GM19351 (cell line): ENCODE measurements around the gene RAB3A.
"Not testable (repeated sequence)": the region's sequence is repeated elsewhere in the genome, so short reads cannot be mapped to it uniquely, and the experiment has no call there.

Source experiments
- ATAC-seq: cut with Tn5 transposase; IDR thresholded peaks from one replicate; pipeline ENCODE4 v1.9.1; 2021; ENCODE audit warnings: mild to moderate bottlenecking, moderate library complexity; ENCODE audit not compliant: unreplicated experiment

RAB3A gene

DNA sequence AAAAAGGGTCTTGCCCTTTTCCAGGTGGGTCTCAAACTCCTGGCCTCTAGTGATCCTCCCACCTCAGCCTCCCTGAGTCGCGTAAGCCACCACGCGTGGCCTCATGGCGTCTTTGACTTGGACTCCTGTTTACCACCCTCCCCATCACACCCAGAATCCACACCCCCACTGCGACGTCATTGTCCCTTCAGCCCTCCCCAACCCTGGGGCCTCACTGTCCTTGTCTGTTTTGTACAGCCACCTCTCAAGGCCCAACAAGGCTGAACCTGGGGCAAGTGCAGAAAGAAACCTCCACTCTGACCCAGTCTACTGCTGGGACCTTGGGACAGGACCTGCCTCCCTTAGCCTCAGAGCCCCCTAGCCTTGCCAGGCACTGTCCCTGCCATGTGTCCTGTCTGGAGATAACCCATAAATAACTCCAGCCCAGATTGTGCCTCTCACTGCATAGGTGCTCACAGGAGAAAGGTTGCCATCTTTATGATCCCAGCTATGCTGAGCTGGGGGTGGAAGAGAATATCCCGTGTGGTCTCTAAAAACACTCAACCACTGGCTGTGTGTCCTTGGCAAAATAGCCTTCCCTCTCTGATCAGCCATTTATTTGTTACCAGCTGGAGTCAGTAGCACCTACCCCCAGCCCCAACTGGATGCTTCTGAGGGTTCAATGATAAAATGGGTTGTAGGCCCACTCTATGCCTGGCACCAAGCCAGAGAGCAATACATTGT is 32.1 kb downstream of the RAB3A start:
- ATAC-seq, result no peak

DNA sequence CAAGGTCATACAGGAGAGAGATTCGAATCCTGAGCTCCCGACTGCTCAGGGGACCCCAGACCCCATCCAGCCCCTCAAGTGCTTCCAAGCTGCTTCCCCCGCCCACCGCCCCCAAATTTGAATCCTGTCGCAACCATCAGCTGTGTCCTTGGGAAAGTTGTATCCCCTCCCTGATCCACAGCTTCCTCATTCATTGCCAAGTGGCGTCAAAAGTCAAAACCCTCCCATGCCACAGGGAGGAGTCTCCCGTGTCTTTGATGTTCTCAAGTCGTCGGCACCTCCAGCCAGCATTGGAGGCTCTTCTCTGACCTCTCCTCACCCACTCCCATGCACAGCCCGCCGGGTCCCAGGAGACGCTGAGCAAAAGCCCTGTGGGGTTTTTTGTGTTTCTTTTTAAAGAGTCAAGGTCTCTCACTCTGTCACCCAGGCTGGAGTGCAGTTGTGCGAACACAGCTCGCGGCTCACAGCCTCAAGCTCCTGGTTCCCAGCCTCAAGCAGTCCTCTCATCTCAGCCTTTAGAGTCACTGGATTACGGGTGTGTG is 33.1 kb downstream of the RAB3A start:
- ATAC-seq, result no peak

GRCh38 chr19:18168673-18169381 is 35.0 kb downstream of the RAB3A start:
- ATAC-seq, result no peak

- ATAC-seq, result no peak
Observed at GRCh38 chr19:18167975-18168645, 35.7 kb downstream of the RAB3A start.

- ATAC-seq, result no peak
Observed at GRCh38 chr19:18167011-18167410, 36.8 kb downstream of the RAB3A start.

DNA sequence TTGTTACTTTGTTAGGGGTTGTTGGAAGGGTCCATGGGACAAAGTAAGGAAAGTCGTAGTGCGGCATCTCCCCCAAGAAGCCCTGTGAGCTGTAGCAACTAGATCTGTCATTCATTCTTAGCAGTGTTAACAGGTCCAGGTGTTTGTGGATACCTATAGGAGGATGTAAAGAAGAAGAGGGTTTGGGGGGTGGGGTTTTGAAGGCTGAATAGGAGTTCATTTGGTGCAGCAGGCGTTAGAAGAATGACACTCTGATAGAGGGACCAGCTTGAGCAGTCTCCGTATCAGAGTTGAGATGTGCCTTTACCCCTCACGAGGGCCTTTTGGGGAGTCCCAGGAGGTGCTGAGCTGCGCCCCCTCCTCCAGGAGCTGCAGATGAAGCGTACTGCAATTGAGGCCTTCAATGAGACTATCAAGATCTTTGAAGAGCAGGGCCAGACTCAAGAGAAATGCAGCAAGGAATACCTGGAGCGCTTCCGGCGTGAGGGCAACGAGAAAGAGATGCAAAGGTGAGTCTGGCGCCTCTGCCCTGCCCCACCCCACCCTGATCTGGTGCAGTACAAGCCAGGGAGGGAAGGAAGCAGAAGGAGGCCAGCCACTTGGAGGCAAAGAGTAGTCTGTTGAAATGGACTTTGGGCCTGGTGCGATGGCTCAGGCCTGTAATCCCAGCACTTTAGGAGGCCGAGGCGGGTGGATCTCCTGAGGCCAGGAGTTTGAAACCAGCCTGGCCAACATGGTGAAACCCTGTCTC is 37.9 kb downstream of the RAB3A start:
- no peak for ATAC-seq

DNA sequence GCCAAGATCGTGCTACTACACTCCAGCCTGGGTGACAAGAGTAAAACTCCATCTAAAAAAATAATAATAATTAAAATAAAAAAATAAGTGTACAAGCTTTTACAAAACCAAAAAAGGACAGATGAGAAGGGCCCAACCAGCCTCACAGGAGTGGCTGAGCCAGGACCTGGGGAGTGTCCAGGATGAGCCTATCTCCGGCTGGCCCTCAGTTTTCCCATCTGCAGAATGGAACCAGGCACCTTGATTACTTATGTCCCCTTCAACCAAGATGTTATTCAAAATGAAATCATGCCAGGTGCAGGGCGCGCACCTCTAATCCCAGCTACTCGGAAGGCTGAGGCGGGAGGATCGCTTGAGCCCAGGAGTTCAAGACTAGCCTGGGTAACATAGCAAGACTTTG is 39.8 kb downstream of the RAB3A start:
- ATAC-seq, result no peak

GRCh38 chr19:18161636-18162002 is 42.2 kb downstream of the RAB3A start:
- no peak for ATAC-seq

DNA sequence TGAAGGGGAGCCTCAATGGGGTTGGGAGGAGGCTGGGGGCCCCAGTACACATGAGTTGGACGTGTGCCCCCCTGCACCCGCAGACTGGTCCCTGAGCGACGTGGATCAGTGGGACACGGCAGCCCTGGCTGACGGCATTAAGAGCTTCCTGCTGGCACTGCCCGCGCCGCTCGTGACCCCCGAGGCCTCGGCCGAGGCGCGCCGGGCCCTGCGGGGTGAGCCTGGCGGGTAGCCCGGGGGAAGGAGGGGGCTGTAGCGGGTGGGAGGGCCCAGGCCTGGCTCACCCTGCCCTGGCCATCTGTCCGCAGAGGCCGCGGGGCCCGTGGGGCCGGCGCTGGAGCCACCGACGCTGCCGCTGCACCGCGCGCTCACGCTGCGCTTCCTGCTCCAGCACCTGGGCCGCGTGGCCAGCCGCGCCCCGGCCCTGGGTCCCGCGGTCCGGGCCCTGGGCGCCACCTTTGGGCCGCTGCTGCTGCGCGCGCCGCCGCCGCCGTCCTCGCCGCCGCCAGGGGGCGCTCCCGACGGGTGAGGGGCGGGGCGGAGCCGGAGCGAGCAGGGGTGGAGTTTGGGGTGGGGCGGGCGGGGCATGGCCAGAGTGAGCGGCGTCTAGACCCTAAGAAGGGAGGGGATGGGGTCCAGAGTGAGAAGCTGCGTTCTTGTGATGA is 42.7 kb downstream of the RAB3A start:
- no peak for ATAC-seq

- no peak for ATAC-seq
Observed at GRCh38 chr19:18160493-18160970, 43.3 kb downstream of the RAB3A start.

DNA sequence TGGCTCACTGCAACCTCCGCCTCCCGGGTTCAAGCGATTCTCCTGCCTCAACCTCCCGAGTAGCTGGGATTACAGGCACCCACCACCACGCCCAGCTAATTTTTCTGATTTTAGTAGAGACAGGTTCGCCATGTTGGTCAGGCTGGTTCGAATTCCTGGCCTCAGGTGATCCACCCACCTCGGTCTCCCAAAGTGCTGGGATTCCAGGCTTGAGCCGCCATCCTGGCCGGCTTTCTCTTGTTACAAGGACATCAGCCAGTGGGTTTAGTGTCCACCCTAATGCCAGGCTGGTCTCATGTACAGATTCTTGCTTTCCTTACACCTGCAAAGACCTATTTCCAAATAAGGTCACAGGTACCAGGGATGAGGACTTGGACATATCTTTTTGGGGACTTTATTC is 44.0 kb downstream of the RAB3A start:
- ATAC-seq, result no peak

GRCh38 chr19:18159059-18159616 is 44.7 kb downstream of the RAB3A start:
- not testable (repeated sequence) for ATAC-seq

DNA sequence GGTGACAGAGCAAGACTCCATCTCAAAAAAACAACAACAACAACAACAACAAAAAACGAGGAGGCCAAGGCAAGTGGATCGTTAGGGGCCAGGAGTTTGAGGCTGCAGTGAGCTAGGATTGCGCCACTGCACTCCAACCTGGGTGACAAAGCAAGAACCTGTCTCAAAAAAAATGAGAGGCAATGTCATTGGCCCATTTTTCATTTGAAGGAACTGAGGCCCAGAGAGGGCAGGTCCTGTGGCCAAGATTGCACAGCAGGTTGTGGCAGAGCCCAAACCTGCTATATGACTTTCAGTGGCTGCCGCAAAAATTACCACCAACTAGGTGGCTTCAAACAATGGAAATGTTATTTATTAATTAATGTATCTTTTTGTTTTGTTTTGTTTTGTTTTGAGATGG is 45.4 kb downstream of the RAB3A start:
- no peak for ATAC-seq

DNA sequence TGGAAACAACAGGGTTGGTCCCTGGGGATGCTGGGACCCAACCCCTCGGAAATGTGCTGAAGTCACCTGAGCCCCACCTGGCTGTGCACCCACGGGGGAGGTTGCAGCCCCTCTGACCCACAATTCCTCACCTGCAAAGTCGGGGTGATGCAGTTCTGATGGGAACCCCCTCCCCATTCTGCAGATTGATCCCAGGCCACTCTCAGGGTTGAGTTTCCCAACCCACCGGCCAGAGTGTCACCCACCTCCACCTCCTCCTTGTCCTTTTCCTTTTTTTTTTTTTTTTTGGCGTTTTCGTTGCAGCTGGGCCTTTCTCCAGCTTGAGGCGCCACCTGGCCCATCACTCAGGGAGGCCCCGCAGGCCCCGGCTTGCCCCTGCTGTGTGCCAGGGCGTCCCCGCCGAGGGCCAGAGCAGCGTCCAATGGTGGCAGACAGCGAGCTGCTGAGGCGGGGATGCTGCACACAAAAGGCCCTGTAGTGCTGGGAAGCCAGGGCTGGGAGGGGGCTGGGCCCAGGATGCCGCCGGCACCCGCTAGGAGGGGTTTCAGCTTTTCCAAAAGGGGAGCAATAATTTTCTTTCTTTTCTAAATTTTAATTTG is 46.3 kb downstream of the RAB3A start:
- ATAC-seq, result no peak

DNA sequence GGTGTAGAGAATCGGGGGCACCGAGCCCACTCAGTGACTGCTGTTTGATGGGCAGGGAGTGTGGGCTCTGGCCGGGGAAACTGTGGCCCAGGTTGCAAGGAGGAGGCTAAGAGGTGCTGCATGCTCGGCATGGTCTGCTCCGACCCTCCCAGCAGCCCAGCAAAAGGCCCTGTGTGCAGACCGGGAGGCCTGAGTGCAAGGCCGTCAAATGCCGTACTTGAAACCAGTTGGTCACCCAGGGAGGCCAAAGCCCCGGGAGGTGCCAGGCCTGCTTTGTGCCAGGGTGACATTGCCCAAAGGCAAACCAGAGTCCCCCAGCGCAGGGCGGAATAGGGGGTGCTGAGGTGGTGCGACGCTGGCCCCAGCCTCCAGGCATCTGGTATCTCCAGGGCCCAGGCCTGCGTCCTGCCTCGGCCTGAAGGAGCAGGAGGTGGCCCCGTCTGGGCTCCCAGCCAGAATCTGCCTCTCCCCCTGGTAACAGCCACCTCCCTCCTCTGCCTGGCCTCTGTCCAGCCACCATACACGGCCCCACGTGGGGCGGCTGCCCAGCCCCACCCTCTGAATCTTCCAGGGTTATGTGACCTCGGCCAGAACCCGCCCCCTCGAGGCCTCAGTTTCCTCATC is 46.9 kb downstream of the RAB3A start:
- no peak for ATAC-seq

DNA sequence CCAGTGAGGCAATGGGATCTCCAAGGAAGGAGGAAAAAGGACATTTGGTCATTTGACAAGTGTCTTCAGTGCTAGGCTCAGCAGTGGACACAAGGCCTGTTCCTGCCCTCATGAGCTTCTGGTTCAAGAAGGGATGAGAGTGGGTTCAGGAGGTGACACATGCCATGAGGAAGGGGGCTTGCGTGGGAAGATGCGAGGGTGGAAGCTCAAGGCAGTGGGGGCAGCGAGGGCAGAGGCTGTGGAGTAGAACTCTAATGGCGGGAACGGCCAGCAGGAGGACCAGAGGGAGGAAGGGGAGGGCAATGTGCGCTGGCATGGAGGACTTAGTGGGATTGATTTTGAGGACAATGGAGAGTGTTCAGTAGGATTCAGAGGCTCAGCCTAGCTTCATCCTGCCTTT is 47.6 kb downstream of the RAB3A start:
- no peak for ATAC-seq

GRCh38 chr19:18155095-18156087 is 48.5 kb downstream of the RAB3A start:
- ATAC-seq, result no peak

- ATAC-seq, result peak; percentile 2
Observed at GRCh38 chr19:18153556-18154134, 50.2 kb downstream of the RAB3A start.
